GM19238 (cell line): ENCODE results near the gene VSX1.

ENCODE experiments used
- DNase-seq: peaks from one replicate; pipeline ENCODE4 v3.0.0; 2011; ENCODE audit warnings: low spot score; ENCODE audit not compliant: insufficient read length

The VSX1 gene

DNA sequence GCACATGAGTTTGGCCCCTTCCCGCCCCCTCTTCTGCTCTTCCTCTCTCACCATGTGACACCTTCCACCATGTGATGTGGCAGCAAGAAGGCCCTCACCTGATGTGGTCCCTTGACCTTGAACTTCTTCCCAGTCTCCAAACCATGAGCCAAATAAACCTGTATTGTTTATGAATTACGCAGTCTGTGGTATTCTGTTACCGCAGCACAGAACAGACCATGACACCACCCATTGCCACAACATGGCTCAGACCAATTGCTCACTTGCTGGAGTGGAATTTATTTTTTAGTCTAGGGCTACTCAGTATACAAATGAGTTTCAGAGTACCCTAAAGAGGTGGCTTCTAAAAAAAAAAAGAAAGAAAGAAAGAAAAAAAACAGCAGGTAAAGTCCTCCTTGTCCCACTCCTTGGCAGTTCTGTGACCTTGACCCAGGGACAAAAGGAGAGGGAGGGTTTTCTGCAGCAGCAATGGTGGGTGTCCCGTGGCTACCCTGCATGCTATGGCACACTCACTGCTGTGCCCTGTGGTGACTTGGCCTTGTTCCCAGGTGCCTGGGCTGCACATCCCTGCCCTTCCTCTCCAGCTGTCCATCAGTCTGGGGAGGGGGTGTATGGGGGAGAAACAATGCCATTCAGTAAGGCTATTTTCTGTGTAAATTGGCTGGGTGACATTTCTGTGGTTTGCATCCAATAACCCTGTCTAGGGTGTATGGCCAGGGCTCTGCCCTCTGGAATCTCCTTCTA is 5.4 kb upstream of the VSX1 start:
- DNase-seq = no peak

DNA sequence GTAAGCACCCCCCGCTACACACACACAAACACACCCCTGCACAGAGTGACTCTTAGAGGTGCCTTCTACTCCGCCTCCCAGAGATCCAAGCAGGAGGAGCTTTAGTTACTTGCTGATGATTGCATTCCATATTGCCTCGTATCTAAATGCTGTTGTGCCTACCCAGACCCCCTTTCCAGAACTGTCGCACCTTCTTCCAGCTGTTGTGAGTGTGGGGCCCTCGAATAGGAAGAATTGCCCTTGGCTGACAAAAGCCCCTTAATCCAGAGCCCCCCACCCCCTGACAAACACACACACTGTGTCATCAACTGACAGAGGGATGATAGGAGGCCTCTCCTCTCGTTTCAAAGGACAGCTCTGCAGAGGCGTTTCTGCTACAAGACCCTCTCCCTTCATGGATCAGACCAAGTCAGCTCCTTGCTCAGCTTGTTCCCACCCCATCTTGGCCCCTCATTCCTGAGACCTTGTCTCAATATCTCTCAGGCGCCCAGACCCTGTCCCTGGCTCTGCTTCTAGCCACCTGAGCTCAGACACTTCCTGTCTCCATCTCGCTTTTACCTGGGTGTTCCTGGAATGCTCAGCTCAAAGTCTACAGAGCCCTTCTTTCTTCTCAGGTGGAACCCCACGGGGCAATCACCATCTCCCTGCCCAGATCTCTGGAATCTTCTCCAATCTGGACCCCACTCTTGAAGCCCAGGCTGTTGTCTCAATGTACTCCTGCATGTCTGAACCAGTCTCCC is 4.0 kb upstream of the VSX1 start:
- DNase-seq = no peak

DNA sequence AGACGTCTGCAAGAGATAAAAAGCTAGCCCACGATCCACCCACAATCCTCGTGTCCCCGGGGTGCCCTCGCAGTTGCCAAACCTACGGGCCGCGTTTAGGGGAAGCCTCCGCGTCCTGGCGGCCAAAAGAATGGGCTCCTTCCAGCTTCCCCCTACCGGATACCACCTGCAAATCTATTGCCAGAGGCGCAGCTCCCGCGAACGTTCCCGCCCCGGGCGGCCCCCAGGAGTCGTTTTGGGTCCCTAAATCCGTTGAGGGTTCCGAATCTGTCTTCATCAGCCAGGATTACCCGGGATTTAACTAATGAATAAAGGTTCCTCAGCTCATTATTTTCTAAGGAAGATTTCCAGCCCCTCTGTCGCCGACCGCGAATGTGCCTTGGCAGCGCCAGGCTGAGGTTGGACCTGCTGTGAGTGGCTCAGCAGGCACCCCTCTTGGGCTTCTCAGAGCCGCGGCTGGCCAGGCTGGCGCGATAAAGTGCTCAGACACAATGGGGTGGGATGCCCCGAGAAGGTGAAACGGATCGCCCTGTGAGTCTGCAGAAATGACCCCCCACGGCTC is 2.8 kb upstream of the VSX1 start:
- no peak for DNase-seq

DNA sequence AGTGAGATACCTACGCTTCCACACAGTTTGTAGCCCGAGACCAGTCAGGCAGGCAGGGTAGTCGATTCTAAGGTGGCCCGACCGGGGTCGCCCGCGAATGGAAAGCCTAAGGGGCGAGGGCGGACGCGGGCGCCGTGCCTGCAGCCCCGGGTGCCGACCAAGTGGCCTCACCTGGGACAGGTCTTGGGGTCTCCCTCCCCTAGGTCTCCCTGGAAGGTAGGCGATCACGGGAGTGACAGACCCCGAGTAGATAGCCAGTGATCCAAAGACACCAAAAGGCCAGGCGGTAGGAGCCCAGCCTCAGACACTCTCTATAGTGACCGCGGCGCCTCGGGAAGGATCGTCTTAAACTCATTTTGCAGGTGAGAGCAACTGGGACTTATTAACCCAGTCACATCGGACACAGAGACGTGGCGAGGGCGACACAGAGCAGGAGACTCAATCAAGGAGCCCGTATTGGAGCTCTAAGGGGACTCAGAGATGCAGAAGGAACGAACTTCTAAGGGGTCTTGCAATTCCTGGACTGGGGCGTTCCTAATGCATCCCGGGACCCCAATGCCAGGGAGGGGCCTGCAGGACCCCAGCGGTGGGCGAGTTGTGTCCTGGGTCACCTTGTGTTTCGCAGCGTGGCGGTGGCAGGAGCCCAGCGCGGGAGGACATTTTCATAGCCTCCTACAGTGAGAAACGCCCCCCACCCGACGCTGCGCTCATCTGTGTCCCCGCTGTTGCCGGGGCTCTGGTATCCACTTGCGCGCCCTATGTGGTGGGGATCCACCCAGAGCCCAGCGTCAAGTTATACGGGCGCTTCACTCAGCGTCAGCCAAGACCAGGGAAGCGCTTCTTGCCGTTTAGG is 2.1 kb upstream of the VSX1 start:
- DNase-seq = no peak

DNA sequence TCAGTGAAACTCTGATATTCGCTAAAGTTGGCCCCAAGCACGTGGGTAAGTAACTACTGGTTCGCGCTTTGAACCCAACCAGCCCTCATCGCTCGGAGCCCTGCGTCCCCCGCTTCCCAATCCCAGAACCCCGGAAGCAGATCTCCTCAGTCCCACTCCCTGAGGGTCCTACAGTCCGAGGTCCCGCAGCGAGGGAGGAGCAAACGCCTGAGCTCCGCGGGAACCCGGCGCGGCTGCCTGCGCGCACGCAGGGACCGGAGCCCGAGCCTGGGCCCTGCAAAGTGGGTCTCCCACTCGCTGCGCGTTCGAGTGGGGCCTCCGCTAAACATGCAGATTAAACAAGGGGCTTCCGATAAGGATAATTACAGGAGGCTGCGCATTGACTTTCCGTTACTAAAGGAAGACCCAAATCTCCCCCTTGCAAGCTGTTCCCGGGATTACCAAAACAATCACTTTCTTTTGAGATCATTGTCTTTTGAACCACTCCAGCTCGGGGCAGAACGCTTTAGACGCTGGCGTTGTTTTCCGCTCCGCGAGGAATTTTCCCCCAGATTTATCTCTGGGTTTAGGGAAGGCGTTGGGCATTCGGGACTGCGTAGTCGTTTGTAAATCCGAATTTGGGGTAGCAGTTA is 1.3 kb upstream of the VSX1 start:
- no peak for DNase-seq

DNA sequence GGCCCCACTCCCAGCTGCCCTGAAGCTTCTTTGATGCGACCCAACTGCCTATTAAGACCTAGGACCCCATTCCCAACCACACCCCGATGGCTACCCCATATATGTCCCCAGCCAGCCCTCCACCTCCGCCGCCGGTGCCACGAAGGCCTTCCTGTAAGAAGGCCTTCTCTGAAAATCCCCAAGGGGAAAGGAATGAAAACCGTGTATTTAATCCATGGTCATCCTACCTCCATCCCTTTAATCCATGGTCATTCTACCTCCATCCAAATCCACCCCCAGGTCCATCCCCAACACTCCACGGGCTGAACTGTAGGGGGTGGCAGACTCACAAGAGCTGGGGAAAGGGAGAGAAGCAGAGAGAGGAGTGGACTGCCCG is 545 bp upstream of the VSX1 start:
- no peak for DNase-seq

DNA sequence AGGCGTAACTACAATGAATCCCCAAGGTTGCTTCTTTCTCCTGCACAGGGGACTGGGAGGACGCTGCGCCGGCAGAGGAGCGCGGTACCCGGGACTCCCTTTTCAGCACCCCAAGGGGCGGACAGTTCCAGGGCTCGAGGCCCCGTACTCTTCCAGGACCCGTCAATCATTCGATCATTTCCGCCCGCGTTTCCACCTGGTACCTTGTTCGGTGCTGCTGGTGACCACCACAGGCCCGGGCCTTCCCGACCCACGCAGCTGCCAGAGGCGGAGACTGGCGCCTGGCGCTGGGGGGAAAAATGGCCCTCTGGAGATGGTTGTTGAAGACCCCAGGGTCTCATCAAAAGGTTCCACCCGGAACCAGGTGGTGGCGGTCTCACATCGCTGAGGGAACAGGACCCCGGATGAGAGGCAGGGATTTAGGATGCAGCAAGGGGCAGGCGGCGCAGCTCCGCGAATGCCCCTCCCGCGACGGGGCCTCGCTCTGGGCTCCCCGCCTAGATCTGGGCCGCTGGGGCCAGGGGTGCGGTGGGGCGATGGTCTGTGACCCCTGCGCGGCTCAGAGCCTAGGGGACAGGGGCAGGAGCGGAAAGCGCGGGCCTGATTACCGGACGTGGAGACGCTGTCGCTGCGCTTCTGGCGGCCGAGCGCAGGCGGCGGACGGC is 744 bp downstream of the VSX1 start:
- no peak for DNase-seq

DNA sequence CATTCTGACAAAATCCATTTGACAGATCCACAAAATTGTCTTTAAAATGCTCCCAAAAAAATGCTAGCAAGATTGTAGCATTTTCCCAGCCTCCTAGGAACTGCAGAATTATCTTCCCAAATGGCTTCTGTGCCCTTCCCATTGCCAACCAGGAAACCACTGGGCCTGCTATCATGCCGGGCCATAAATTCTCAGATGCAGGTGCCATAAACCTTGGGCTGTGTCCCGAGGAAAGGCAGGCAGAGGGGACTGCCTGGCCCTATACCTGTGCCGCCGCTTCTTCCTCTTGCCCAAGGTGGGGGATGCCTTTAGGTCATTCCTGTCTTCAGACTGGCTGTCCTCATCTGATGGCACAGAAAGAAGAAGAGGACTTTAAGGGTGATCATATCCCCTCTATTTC is 2.8 kb downstream of the VSX1 start:
- DNase-seq = no peak

DNA sequence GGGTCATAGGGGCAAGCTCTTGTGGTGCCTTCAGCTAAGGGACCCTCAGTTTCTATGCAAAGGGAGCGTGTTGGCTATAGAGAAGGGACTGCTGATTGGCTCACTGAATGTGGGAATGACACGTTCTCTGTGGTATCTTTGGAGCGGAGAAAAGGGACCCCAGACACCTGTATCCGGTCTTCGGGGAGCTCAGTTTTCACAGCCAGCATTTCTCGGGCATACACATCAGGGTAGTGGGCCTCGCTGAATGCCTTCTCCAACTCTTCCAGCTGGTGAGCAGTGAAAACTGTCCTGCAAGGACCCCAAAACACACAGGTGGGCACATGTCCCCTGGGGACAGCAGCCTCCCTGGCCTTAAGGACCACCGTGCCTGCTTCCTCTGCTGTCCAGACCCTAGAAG is 3.3 kb downstream of the VSX1 start:
- DNase-seq = no peak

DNA sequence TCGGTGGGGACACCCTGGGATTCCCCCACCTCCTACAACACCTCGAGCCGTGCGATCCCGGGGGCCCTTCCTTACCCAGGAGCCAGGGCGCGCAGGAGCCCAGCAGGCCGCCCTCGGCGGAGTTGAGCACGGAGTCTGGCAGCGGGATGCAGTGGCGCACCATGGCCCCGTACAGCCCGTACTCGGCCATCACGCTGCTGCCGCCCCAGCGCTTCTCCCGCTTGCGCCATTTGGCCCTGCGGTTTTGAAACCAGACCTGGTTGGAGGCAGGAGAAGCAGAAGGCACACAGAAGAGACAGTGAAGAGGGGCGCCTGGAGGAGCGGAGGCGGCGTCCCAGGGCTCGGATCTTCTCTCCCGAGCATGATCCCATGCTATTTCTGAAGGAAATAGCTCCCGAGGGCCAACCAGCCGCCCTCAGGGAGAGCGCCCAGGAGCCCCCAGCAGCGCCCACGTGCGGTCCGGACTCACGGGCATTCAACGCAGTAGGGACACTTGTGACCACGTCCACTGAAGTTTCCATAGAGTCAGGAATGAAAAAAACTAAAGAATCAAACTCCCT is 4.3 kb downstream of the VSX1 start:
- DNase-seq = no peak

DNA sequence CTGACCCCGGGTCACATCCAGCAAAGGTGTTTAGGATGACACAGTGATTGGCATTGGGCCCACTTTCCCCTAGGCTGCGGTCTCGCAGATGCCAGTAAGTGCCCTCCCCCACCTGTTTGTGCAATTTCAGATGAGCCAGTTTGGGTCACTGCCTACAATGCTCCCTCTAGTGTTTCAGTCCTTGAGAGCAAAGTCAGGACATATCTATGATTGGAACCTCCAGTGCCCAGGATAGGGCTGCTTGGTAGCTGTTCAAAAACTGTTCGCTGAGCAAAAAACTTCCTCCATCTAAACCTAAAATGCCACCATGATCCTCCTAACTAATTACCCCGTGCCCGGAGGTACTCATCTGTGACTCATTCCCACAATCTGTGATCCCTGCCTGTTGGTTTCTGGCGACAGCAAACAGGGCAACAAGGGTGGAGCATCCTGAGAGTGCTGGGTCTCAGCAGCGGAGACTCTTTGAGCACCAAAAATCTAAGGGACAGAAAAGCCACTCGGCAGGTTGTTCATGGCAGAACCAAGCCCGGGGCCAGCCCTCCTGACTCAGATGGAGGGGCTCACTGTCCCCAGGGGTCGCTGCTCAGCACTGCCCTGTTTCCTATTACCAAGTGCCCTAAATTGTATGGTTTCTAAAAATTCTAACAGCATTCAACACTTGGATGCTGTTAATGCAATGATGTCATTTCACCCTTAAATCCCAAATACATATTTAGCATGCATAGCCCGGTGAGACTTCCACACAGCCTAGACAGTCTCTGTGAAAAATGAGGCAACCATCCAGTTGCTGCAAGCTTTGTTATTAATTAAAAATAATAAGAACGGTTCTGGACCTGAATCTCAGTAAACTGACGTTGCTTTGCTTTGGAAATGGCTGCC is 5.0 kb downstream of the VSX1 start:
- no peak for DNase-seq

DNA sequence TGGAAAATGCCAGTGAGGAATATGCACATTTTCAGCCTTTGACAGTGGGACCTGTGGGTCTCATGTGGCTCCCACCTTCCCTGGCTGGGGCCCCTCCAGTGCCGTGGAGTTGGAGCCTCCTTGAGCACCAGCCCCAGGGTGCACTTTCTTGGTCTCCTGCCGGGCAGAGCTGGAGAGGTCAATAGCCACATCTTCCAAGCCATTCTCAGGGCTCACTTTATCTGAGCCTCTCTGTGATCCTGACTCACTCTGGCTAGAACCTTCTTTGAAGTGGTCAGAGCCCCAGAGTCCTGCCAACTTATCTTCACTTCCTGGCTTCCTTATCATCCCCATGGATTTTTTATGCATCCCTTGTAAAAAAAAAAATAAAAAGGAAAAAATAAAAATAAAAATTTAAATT is 5.7 kb downstream of the VSX1 start:
- no peak for DNase-seq

DNA sequence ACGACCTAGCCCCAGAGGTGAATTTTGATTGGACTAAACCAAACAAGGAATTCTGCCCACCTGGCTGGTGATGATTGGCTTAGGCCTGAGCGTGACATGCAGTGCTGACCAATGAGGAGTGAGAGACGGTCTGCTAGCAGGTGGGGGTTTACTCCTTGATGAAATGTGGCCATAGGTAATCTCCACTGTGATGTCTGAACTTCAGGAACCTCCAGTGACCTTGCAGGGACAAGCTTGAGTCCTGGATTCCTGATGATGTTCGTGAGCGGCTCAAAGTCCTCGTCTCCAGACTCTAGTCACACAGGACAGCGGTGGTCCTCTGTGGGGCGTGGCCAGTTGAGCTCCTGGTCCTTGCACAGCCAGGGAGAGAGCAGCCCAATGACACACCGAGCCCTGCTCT is 8.4 kb downstream of the VSX1 start:
- no peak for DNase-seq

DNA sequence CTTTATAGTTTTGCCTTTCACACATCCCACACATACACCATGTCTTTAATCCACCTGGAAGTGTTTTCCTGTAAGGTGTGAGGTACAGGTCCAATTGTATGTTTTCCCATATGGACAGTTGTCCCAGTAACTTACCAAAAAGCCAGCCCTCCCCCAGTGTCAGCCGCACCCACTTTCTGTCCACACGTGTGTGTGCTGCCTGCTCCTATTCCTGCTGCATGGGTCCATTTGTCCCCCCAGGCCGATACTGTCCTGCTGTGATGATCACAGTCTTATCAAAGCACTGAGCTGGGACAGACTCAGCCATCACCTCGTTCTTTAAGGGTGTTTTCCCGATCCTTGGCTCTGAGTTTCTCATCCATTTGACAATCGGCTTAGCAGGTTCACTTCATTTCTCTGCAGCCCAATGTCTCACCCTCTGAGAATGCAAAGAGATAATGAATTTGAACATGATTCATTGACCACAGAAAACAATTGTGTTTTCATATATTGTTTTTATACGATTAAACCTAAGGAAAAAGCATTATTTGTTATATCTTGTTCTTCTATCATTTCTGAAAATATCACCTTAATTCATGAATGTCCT is 9.6 kb downstream of the VSX1 start:
- no peak for DNase-seq

DNA sequence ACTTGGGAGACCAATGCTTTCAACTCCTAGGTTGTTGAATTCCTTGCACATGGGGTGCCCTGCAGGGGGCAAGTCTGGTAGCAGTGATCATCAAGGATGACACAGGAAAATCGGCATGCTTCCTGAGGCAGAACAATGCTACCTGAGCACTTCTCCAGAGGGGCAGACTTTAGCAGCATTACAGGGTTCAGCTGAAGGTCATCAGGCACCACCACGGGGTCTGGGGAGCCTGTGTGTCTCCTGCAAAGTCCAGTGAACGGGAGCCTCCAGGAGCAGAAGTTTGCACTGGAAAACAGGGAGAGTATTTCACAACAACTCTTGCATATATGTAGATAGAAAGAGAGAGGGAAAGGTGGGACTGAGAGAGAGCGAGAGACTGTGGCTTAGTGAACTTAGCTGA is 10.2 kb downstream of the VSX1 start:
- no peak for DNase-seq

DNA sequence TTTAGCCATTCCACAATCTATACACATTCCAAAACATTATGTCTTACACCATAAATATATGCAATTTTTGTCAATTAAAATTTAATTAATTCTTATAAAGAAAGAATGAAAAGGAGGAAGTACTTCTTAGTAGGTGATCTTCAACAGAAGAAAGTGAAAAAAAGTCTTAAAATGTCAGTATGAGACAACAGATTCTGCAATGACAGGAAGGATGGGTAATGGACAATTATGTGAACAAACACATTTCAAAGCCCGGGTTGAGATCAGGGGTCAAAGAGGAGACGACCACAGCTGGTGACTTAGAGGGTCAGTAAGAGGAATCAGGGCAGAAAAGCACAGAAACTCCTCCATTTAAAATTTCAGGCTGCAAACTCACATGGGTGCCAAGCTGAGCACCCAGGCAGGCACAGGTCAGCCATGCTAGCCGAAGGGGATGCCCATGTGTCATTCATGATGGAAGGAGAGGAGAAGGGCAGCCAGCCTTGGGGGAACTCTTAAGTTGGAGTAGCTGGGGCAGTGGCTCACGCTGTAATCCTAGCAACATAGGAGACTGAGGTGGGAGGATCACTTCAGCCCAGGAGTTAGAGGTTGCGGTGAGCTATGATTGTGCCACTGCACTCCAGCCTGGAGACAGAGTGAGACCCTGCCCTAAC is 11.0 kb downstream of the VSX1 start:
- no peak for DNase-seq

DNA sequence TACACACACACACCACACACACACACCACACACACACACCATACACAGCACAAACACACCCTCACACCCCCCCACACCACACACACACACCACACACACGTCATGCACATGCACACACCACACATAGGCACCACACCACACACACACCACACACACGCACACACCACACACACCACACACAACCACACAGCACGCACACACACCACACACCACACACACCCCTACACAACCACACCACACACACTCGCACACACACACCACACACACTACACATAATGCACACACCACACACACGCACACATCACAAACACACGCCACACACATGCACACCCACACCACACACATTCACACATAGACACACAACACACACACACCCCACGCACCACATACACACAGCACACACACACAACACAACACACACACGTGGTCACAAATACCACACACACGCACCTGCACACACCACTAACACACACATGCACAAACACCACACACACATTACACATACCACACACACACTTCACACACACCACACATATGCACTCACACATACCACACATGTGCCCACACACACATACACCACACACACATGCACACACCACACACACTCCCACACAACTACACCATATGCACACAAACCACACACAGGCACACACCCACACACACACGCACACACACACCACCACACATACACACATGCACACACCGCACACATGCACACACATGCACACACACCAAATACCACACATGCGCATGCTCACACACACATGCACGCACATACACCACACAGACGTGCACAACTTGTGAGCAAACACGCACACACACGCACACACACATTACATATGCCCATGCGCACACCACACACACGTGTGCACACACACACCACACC is 14.6 kb downstream of the VSX1 start:
- DNase-seq = no peak

DNA sequence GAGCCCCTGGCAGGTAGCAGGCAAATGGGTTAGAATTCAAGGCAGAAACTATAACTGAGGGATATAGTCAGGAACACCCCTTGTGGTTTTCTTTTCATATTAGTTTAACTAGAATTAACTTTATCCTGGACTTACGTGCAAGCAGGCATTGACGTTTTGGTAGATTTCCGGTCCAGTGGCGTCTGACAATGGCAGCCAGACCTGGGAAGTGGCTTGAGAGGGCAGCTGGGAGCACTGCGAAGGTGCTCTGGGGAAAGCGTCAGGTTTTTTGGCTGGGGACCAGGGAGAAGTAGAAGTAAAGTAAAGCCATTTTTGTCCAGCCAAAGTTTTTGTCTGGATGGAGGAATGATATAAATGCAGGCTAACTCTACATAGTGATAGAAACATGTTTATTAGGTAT is 15.6 kb downstream of the VSX1 start:
- DNase-seq = no peak
